GM23338 (cell line): Measurements from ENCODE around the gene RNF157.

Experiments used
- CTCF ChIP-seq, 2 experiments: fragments of 200-600 bp in 1 of 2; sonication (generic) in 1 of 2; conservative IDR thresholded peaks; 2 replicates each; pipeline versions ENCODE4 v1.5.1 to v1.6.1; 2016 to 2017; ENCODE audit warnings: antibody characterized with exemption in 2 of 2, low read depth in 2 of 2, mild to moderate bottlenecking in 2 of 2, moderate library complexity in 1 of 2
- POLR2AphosphoS5 ChIP-seq: IDR thresholded peaks from 2 replicates; pipeline ENCODE4 v1.6.1; 2016; ENCODE audit warnings: antibody characterized with exemption, low read depth

- TF ChIP-seq CTCF (conservative IDR thresholded peaks at IDR 0.05; ENCODE audit: low read depth in 2 of 2) (no peak), POLR2AphosphoS5 (no peak)
Measured at GRCh38 chr17:76138896-76139752, 101.2 kb downstream of the RNF157 start.
